H1 (cell line): ENCODE data around the gene PRCD. TPM values are rescaled to one million over a fixed set of nuclear protein-coding genes. Genes with fewer than 3 reads are reported as not detected.

ENCODE experiments used
- CTCF ChIA-PET: fragments of 300-600 bp; sonication (Branson Sonifier 250); formaldehyde crosslinking; loops from one replicate; lab custom pipeline; 2021; ENCODE audit not compliant: partially characterized antibody; lab: Charles Lee
- POLR2A ChIA-PET: fragments of 300-600 bp; sonication (Branson Sonifier 250); formaldehyde crosslinking; loops from one replicate; lab custom pipeline; 2021; ENCODE audit warnings: inconsistent platforms; ENCODE audit not compliant: partially characterized antibody; lab: Charles Lee
- DNase-seq, 2 experiments: peaks; one replicate each; pipeline versions ENCODE4 v3.0.0 to v3.0.0-alpha.2; 2010 to 2022; ENCODE audit warnings: low spot score in 2 of 2, low read depth in 1 of 2, mixed read lengths in 1 of 2
- FAIRE-seq: peaks from 2 replicates; lab custom pipeline; 2011; peaks lifted over from hg19 to GRCh38; lab: Jason Lieb, UNC
- H2AFZ ChIP-seq: 2 replicates; pipeline ENCODE4 v1.8.1; 2012; ENCODE audit warnings: low read length, inconsistent platforms
- H2AK5ac ChIP-seq: 2 replicates; pipeline ENCODE4 v1.6.1; 2013; ENCODE audit warnings: low read depth, low read length
- H2BK120ac ChIP-seq: replicated peaks from 2 replicates; pipeline ENCODE3; 2013; ENCODE audit warnings: low read depth, low read length, inconsistent platforms
- H2BK12ac ChIP-seq: 2 replicates; pipeline ENCODE4 v1.6.1; 2013; ENCODE audit warnings: low read depth, low read length
- H2BK15ac ChIP-seq: 2 replicates; pipeline ENCODE4 v1.6.1; 2013; ENCODE audit warnings: low read length
- H2BK20ac ChIP-seq: 2 replicates; pipeline ENCODE4 v1.6.1; 2013; ENCODE audit warnings: low read length
- H2BK5ac ChIP-seq: 2 replicates; pipeline ENCODE4 v1.6.1; 2013; ENCODE audit warnings: low read depth, low read length
- H3K14ac ChIP-seq: 2 replicates; pipeline ENCODE4 v1.6.1; 2013; ENCODE audit warnings: inconsistent platforms; ENCODE audit not compliant: insufficient read length
- H3K18ac ChIP-seq: 2 replicates; pipeline ENCODE4 v1.6.1; 2013; ENCODE audit warnings: low read length; ENCODE audit errors: extremely low read depth
- H3K23ac ChIP-seq: 2 replicates; pipeline ENCODE4 v1.6.1; 2013; ENCODE audit warnings: inconsistent platforms; ENCODE audit not compliant: insufficient read length
- H3K23me2 ChIP-seq: 2 replicates; pipeline ENCODE4 v1.6.1; 2013; ENCODE audit warnings: low read depth, low read length
- H3K27ac ChIP-seq: 2 replicates; pipeline ENCODE4 v1.6.1; 2011; ENCODE audit warnings: low read depth, low read length, inconsistent platforms
- H3K27me3 ChIP-seq, 4 experiments: replicated peaks in 1 of 4; 1 replicate in 1 of 4; 2 replicates in 3 of 4; pipeline versions ENCODE4 v1.6.1 to v1.8.1; 2011 to 2013; ENCODE audit warnings: low read length in 3 of 4, mild to moderate bottlenecking in 3 of 4, inconsistent platforms in 2 of 4, mixed read lengths in 2 of 4, moderate library complexity in 1 of 4; ENCODE audit not compliant: control insufficient read depth in 3 of 4, insufficient read depth in 3 of 4; ENCODE audit errors: extremely low read depth in 1 of 4
- H3K36me3 ChIP-seq, 4 experiments: 2 replicates each; pipeline versions ENCODE4 v1.6.1 to v1.8.1; 2011 to 2013; ENCODE audit warnings: mild to moderate bottlenecking in 4 of 4, low read length in 3 of 4, moderate library complexity in 2 of 4, control low read depth in 1 of 4, inconsistent platforms in 1 of 4; ENCODE audit not compliant: insufficient read depth in 4 of 4, control insufficient read depth in 2 of 4
- H3K4ac ChIP-seq: replicated peaks from 2 replicates; pipeline ENCODE3; 2013; ENCODE audit warnings: low read length, low read depth, mixed read lengths, inconsistent platforms; ENCODE audit not compliant: insufficient read length
- H3K4me1 ChIP-seq, 4 experiments: replicated peaks in 1 of 4; 1 replicate in 1 of 4; 2 replicates in 3 of 4; pipeline versions ENCODE4 v1.6.1 to v1.8.1; 2011 to 2013; ENCODE audit warnings: low read length in 3 of 4, inconsistent platforms in 2 of 4, mixed read lengths in 1 of 4; ENCODE audit not compliant: insufficient read depth in 4 of 4, control insufficient read depth in 3 of 4
- H3K4me2 ChIP-seq, 2 experiments: 2 replicates each; pipeline versions ENCODE4 v1.6.1 to v1.8.1; 2011 to 2013; ENCODE audit warnings: low read depth in 2 of 2, low read length in 2 of 2, control low read depth in 1 of 2, inconsistent platforms in 1 of 2, mild to moderate bottlenecking in 1 of 2; ENCODE audit not compliant: insufficient read depth in 1 of 2
- H3K4me3 ChIP-seq, 4 experiments: fragments of 200-600, 300-600 bp in 1 of 4; sonication (generic), shearing (Covaris generic), sonication (Bioruptor Twin) in 1 of 4; 2 replicates each; pipeline versions ENCODE4 v1.5.1 to v1.8.1; 2011 to 2016; ENCODE audit warnings: low read length in 4 of 4, low read depth in 3 of 4, control low read depth in 2 of 4, inconsistent platforms in 2 of 4, mild to moderate bottlenecking in 2 of 4, mixed read lengths in 1 of 4, moderate library complexity in 1 of 4; ENCODE audit not compliant: insufficient read depth in 2 of 4; ENCODE audit errors: extremely low read depth in 1 of 4
- H3K56ac ChIP-seq: replicated peaks from 2 replicates; pipeline ENCODE3; 2013; ENCODE audit warnings: low read depth, mild to moderate bottlenecking, mixed read lengths, low read length, inconsistent platforms; ENCODE audit not compliant: insufficient read length
- H3K79me1 ChIP-seq: 2 replicates; pipeline ENCODE4 v1.6.1; 2013; ENCODE audit warnings: low read depth, low read length, control low read depth
- H3K79me2 ChIP-seq, 2 experiments: 2 replicates each; pipeline versions ENCODE4 v1.6.1 to v1.8.1; 2012 to 2013; ENCODE audit warnings: low read length in 2 of 2, mild to moderate bottlenecking in 2 of 2, inconsistent platforms in 1 of 2; ENCODE audit not compliant: insufficient read depth in 2 of 2, control insufficient read depth in 1 of 2
- H3K9ac ChIP-seq, 4 experiments: replicated peaks in 1 of 4; 1 replicate in 1 of 4; 2 replicates in 3 of 4; pipeline versions ENCODE4 v1.6.1 to v1.8.1; 2011 to 2013; ENCODE audit warnings: low read depth in 3 of 4, low read length in 3 of 4, control low read depth in 2 of 4, mild to moderate bottlenecking in 2 of 4, moderate library complexity in 2 of 4, inconsistent platforms in 1 of 4; ENCODE audit errors: extremely low read depth in 1 of 4
- H3K9me3 ChIP-seq, 2 experiments: 2 replicates each; pipeline versions ENCODE4 v1.6.1 to v1.8.1; 2012 to 2013; ENCODE audit warnings: mild to moderate bottlenecking in 2 of 2, moderate library complexity in 2 of 2, control low read depth in 1 of 2, inconsistent platforms in 1 of 2, low read depth in 1 of 2, low read length in 1 of 2, mixed read lengths in 1 of 2; ENCODE audit not compliant: insufficient read depth in 2 of 2
- H4K20me1 ChIP-seq, 2 experiments: replicated peaks in 1 of 2; 2 replicates each; pipeline versions ENCODE3 to v1.8.1; 2011 to 2013; ENCODE audit warnings: inconsistent platforms in 2 of 2, low read length in 2 of 2, mild to moderate bottlenecking in 1 of 2; ENCODE audit not compliant: insufficient read depth in 2 of 2, control insufficient read depth in 1 of 2
- H4K5ac ChIP-seq: 2 replicates; pipeline ENCODE4 v1.6.1; 2013; ENCODE audit warnings: low read length, low read depth, mixed read lengths, inconsistent platforms; ENCODE audit not compliant: insufficient read length
- H4K8ac ChIP-seq: 2 replicates; pipeline ENCODE4 v1.8.0; 2013; ENCODE audit warnings: mild to moderate bottlenecking, moderate library complexity, low read length, inconsistent platforms; ENCODE audit not compliant: insufficient read depth; ENCODE audit errors: extremely low read depth
- H4K91ac ChIP-seq: replicated peaks from 2 replicates; pipeline ENCODE3; 2013; ENCODE audit warnings: low read length, mixed read lengths, inconsistent platforms; ENCODE audit not compliant: insufficient read length
- SUZ12 ChIP-seq: fragments of 200-600 bp; sonication (generic); IDR thresholded peaks from 2 replicates; pipeline ENCODE4 v1.6.1; 2012; ENCODE audit warnings: mild to moderate bottlenecking, inconsistent platforms, low read length, moderate library complexity, mixed read lengths
- WGBS, 2 experiments: shearing (Covaris generic) in 1 of 2; methylation state at CpG; one replicate each; pipeline versions ENCODE4 v1.1.6 to v1.1.7; 2013 to 2015; ENCODE audit warnings: low lambda C conversion rate in 2 of 2, mixed read lengths in 2 of 2, inconsistent platforms in 1 of 2, low coverage in 1 of 2, missing lambda C conversion rate in 1 of 2; ENCODE audit not compliant: insufficient replicate concordance in 2 of 2, insufficient coverage in 1 of 2, insufficient read length in 1 of 2; ENCODE audit errors: extremely low coverage in 1 of 2, missing lambda C conversion rate in 1 of 2; 5-methylcytosine and 5-hydroxymethylcytosine counted together
- polyA plus RNA-seq, 7 experiments: library from polyadenylated mRNA; depleted of rRNA in 3 of 7; stranded (reverse) in 5 of 7; unstranded in 2 of 7; fragments of >200 nt in 5 of 7; fragments of 200-250 nt in 2 of 7; gene quantifications; 1 replicate in 5 of 7; 2 replicates in 1 of 7; 4 replicates in 1 of 7; pipeline versions ENCODE4 v1.2.1 to v1.2.3, GENCODE V29; 2011 to 2013; ENCODE audit warnings: missing spikeins in 2 of 7, mixed read lengths in 2 of 7
- total RNA-seq: library from RNA; stranded (reverse); fragmentation: NEBNext Ultra II Directional; extraction: Animal tissue kit (Norgen Biotek cat#: 25700); gene quantifications from 2 replicates; pipeline ENCODE4 v1.2.1, GENCODE V29; 2021

PRCD gene
- total and polyA plus RNA-seq, 2 of the 8 experiments (the other 6 are each of a cell fraction or from before 2014, with no cell fraction given): 0.77 to 2.1 TPM

DNA sequence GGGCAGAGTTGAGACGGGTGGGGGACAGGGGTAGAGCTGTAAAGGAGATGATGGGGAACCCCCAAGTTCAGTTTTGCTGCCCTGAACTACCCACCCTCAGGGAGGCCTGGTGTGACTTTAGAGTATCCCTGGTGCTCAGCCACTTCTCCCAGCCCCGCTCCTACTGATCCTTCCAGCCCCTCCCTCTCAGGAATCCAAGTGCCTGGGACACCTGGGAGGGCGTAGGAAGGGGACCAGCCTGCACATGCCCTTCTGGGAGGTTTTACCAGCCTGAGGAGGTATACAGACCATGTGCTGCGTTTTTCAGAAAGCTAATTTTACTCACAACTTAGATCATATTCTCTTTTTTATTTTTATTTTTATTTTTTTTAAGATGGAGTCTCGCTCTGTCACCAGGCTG, 41.7 kb downstream of the PRCD start:
- Histone ChIP-seq H3K23ac (no peak overlapping the region), H3K14ac (no peak overlapping the region), H3K79me2 (no peaks in the 10 kb centered on the region), H3K27ac (no peak overlapping the region), H3K36me3 (peaks cover 0 to 9% (median 0%) of the 10 kb centered on the region in 4 experiments; a peak in 1 of 8 replicates), H4K91ac (no peak overlapping the region), H2BK15ac (no peak overlapping the region), H3K79me1 (no peaks in the 10 kb centered on the region), H3K9ac (no peak overlapping the region), H3K9me3 (no peaks in the 10 kb centered on the region), H4K8ac (no peak overlapping the region), H2BK20ac (no peak overlapping the region), H2AFZ (no peak overlapping the region), H3K4me2 (peak overlapping the region in 1 of 2 experiments; percentile 43; a peak in 1 of 4 replicates), H4K20me1 (peaks cover 0 to 2% of the 10 kb centered on the region in 2 experiments), H4K5ac (no peak overlapping the region)
- FAIRE-seq: no peak
- 81% methylated on average over 5 of the region's 5 CpGs; no CpG with 5 or more reads in 1 of the 2 experiments for WGBS, 2 experiments
- CTCF ChIA-PET: interaction anchor here (0.6 to 3.5 kb wide), 8 partner anchors 10 to 132 kb away, joined by 3 to 10 read pairs (median 3); partner anchors contain the start of gene PRCD
- TF ChIP-seq SUZ12: no peak
- TF ChIP-seq, all 59 proteins: peak for 0
- peaks cover 13% of the 10 kb centered on the region for H3K23me2 ChIP-seq
- POLR2A ChIA-PET: interaction anchor here (1.3 to 2.5 kb wide), 3 partner anchors 10 to 24 kb away, joined by 5 to 7 read pairs (median 6); no protein-coding TSS in a partner anchor
- no peak overlapping the region for H2AK5ac ChIP-seq
- H3K56ac ChIP-seq: no peak overlapping the region
- no peak overlapping the region for H2BK5ac ChIP-seq
- no peak for DNase-seq
- H3K18ac ChIP-seq: no peak overlapping the region; the same call in 1 of the 2 replicates
- H3K4me1 ChIP-seq: peaks cover 0 to 18% (median 6%) of the 10 kb centered on the region in 4 experiments; a peak in 6 of 7 replicates
- no peak overlapping the region for H3K4ac ChIP-seq
- no peak overlapping the region for H2BK12ac ChIP-seq
- H3K4me3 ChIP-seq: no peak overlapping the region
- H3K27me3 ChIP-seq: peaks cover 24 to 61% (median 50%) of the 10 kb centered on the region in 4 experiments
- no peak overlapping the region for H2BK120ac ChIP-seq
